GM10847 (cell line): ENCODE data around the gene TOMM5.

Experiments
- POLR2A ChIP-seq: IDR thresholded peaks from 2 replicates; pipeline ENCODE4 v1.6.1; 2011; ENCODE audit not compliant: insufficient read length; ENCODE audit errors: extremely low read depth

Gene TOMM5

GRCh38 chr9:37551888-37552287 lies 40.5 kb downstream of the TOMM5 start:
- no peak for TF ChIP-seq POLR2A

DNA sequence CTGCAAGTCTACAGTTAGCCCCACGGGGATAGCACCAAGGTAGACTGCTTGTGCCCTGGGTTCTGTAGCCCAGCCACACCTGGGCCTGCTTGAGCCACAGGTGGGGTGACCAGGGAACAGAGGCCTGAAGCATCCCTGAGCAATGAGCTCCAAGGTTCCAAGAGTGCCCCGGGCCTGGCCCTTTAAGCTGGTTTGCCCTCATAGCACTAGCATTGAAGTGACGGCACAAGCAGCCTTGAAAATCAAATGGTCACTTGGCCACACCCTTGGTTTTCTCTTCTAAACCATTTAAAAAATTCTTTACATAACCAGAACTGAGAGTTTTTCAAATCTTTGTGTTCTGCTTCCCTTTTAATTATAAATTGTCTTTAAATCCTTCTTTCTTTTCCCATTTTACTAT lies 40.9 kb downstream of the TOMM5 start:
- no peak for TF ChIP-seq POLR2A

DNA sequence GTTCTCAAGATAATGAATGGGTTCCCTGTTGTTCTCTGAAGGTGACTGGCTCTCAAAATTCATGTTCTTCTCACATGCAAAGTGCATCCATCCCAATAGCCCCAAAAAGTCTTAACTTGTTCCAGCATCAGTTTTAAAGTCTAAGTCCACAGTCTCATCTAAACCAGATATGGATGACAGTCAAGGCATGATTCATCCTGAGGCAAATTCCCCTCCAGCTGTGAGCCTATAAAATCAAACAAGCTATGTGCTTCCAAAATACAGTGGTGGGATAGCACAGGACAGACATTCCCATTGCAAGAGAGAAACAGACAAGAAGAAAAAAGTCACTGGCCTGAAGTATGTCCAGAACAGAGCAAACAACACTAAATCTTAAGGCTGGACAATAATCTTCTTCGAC lies 41.6 kb downstream of the TOMM5 start:
- no peak for TF ChIP-seq POLR2A

DNA sequence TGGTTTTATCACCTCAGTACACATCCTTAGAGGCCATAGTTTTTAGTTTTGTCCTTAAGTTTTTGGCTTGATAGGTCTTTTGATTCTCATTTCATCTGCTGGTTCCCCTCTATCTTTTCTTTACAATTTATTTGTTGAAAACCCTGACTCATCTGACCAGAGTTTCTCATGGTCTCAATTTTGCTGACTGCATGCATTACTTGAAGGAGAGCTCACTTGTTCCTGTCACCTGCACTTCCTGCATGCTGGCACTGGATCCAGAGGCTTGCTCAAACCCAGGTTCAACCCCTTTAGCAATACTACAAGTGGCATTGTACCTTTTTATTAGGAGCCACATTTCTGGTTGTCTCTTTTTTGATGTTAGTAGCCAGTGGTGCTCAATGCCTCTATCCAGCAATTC lies 42.9 kb downstream of the TOMM5 start:
- TF ChIP-seq POLR2A: no peak

- no peak for TF ChIP-seq POLR2A
These were observed 45.0 kb downstream of the TOMM5 start for GRCh38 chr9:37547328-37547878.

DNA sequence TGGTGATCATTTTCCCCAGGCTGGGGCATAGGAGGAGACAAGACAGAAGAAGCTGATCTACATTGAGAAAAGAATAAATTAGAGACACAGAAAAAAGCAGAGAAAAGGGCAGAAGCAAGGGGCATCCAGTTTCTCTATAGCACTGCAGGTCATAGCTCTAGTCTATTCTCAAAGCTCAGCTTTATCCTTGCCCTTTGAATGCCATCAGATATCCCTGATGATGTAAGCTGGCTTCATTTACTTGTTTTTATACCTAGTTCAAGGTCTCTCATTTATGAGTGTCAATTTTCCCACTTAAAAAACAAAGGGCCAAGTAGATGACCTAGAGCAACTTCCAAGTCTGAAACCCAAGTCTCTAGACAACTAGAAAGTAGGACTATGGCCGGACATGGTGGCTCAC lies 48.9 kb downstream of the TOMM5 start:
- TF ChIP-seq POLR2A: no peak

GRCh38 chr9:37542895-37543294 lies 49.5 kb downstream of the TOMM5 start:
- no peak for TF ChIP-seq POLR2A

- TF ChIP-seq POLR2A: no peak
These were observed 49.9 kb downstream of the TOMM5 start for GRCh38 chr9:37542488-37542887.

GRCh38 chr9:37541465-37541864 lies 50.9 kb downstream of the TOMM5 start:
- TF ChIP-seq POLR2A: no peak

- no peak for TF ChIP-seq POLR2A
These were observed 51.8 kb downstream of the TOMM5 start for GRCh38 chr9:37540634-37541033.

DNA sequence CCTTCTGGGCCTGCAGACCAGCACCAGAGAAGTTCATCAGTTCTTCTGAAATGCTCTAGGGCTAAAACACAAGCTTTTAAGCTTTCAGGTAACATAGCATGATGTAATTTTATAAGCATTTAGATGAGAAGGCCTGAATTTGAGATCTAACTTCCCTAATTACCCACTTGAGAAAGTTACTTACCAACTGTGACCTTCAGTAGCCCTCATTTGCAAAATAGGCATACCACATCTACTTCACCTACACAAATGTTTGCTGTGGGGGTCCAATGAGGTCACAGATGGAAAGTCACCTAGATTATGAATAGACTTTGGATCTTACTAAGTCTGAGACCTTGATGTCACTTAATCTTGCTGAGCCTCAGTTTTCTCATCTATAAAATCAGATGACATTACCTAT lies 52.8 kb downstream of the TOMM5 start:
- TF ChIP-seq POLR2A: no peak
